GM23338 (cell line): Measurements from ENCODE around the gene CCR6. TPM values are rescaled to one million over a fixed set of nuclear protein-coding genes. Genes with fewer than 3 reads are reported as not detected.

ENCODE experiments used
- CREB1 ChIP-seq: fragments of 250-450 bp; sonication (Bioruptor Pico); IDR thresholded peaks from 2 replicates; pipeline ENCODE4 v1.5.0; 2020; ENCODE audit warnings: low read depth, mild to moderate bottlenecking, moderate library complexity
- CTCF ChIP-seq, 2 experiments: fragments of 200-600 bp in 1 of 2; sonication (generic) in 1 of 2; conservative IDR thresholded peaks; 2 replicates each; pipeline versions ENCODE4 v1.5.1 to v1.6.1; 2016 to 2017; ENCODE audit warnings: antibody characterized with exemption in 2 of 2, low read depth in 2 of 2, mild to moderate bottlenecking in 2 of 2, moderate library complexity in 1 of 2
- EZH2phosphoT487 ChIP-seq: fragments of 200-600 bp; sonication (generic); IDR thresholded peaks from one replicate; pipeline ENCODE4 v1.8.1; 2018; ENCODE audit warnings: antibody characterized with exemption; ENCODE audit not compliant: unreplicated experiment
- JUNB ChIP-seq: IDR thresholded peaks from one replicate; pipeline ENCODE4 v1.6.1; 2016; ENCODE audit warnings: antibody characterized with exemption; ENCODE audit not compliant: unreplicated experiment
- NANOG ChIP-seq: IDR thresholded peaks from 2 replicates; pipeline ENCODE4 v1.6.1; 2016; ENCODE audit warnings: antibody characterized with exemption, borderline replicate concordance
- POLR2AphosphoS5 ChIP-seq: IDR thresholded peaks from 2 replicates; pipeline ENCODE4 v1.6.1; 2016; ENCODE audit warnings: antibody characterized with exemption, low read depth
- REST ChIP-seq: IDR thresholded peaks from one replicate; pipeline ENCODE4 v1.6.1; 2018; ENCODE audit warnings: antibody characterized with exemption; ENCODE audit not compliant: unreplicated experiment
- STAT1 ChIP-seq: IDR thresholded peaks from one replicate; pipeline ENCODE4 v1.6.1; 2016; ENCODE audit warnings: antibody characterized with exemption; ENCODE audit not compliant: unreplicated experiment
- ZNF331 ChIP-seq: fragments of 250-450 bp; sonication (Bioruptor Pico); IDR thresholded peaks from 2 replicates; pipeline ENCODE4 v1.5.0; 2020; ENCODE audit warnings: low read depth, mild to moderate bottlenecking, moderate library complexity
- ZNF462 ChIP-seq: fragments of 250-450 bp; sonication (Bioruptor Pico); IDR thresholded peaks from 2 replicates; pipeline ENCODE4 v1.5.0; 2020; ENCODE audit warnings: mild to moderate bottlenecking, moderate library complexity
- polyA plus RNA-seq: library from polyadenylated mRNA; unstranded; fragments of >200 nt; fragmentation: Nextera tagmentation; extraction: Ambion mirVana; gene quantifications from 2 replicates; pipeline ENCODE4 v1.2.1, GENCODE V29; 2016
- total RNA-seq: library from RNA; depleted of rRNA; stranded (reverse); fragments of >200 nt; shearing (Covaris generic); gene quantifications from 2 replicates; pipeline ENCODE4 v1.2.3, GENCODE V29; 2014

CCR6 gene
- total and polyA plus RNA-seq, 2 experiments from 2014 or later, result not detected

GRCh38 chr6:167146135-167146534 lies 23.2 kb downstream of the CCR6 start (continued):
- TF ChIP-seq ZNF462 (no peak), ZNF331 (CRISPR knock-in tag) (no peak), STAT1 (no peak), NANOG (no peak), JUNB (no peak), POLR2AphosphoS5 (no peak), EZH2phosphoT487 (no peak), CTCF (conservative IDR thresholded peaks at IDR 0.05; ENCODE audit: low read depth in 2 of 2) (no peak), CREB1 (CRISPR knock-in tag) (no peak), REST (no peak)
